ENCODE data around the gene CYBA. TPM values are rescaled to one million over a fixed set of nuclear protein-coding genes. Genes with fewer than 3 reads are reported as not detected.

The CYBA gene
- total RNA-seq, 2 experiments from 2014 or later: 486 to 586 TPM

DNA sequence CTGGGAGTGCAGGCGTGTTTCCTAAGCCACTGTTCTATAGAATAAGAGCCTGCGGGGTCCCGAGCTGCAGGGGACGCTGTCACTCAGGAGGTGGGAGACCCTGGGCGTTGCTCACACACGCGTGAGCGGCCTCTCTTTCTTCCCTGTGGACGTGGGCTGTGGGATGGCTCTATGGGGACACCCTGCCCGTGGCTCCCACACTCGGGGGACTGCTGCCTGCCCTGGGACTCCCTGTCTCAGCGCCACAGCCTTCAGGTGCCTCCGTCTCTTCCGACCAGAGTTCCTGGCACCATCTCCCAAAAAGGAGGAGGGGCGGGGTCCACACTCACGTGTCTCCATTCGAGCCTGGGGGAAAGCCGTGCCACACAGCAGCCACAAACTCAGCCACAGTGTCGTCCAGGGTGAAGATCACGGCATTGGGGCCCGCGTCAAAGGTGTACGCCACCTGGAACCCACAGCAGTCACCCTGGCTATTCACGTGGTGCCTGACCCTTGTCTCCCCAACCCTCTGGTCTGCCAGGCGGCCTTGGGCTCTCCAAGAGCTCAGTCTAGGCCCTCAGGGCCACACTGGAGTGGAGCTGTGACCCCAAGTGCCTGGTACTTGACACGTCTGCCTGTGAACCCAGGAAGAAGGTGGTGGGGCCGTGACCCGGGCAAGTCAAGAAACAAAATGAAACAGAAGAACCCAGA, 3.7 kb upstream of the CYBA start:
- Mint-ChIP-seq H3K36me3 (ENCODE audit: low read depth) (peaks cover 7% of the 10 kb centered on the region), H3K4me3 (no peak overlapping the region), H3K9me3 (no peaks in the 10 kb centered on the region), H3K27me3 (no peaks in the 10 kb centered on the region), H3K4me1 (peaks cover 16% of the 10 kb centered on the region), H3K27ac (peak overlapping the region; percentile 2)
- ChIA-PET POLR2A (no interaction called here), CTCF (no interaction called here)
- no peak for DNase-seq

DNA sequence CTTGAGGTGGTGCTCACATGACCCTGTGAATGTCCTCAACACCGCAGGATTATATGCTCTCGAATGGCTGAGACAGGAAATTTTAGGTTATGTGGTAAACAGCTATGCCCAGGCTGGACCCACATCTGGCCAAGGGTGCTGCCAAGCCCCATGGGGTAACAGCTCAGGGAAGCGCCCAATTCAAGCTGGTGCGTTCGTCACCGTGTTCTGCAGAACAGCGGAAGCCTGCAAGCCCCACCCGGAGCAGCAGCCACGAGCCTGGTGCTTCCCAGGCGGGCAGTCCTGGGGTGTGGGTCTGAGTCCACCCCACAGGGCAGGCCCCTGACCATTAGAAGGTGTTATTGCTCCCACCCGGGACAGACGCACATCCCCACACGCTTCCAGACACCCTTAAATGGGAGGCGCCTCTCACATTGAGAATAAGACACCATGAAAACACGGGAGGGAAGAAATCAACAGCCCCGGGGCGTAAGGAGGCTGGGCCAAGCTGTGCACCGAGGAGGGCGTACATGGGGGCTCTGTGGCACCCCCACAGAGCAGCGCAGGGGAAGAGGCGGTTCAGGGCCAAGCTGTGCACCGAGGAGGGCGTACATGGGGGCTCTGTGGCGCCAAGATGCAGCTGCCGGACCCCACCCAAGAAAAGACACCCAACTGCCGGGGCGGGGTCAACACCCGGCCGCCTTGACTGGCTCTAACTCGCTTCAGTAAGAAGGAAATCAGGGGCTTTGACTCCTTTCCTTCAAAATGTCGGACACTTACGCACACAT, 2.9 kb upstream of the CYBA start:
- Mint-ChIP-seq H3K27ac (peak overlapping the region; percentile 87), H3K4me3 (no peak overlapping the region), H3K4me1 (peaks cover 22% of the 10 kb centered on the region), H3K27me3 (no peaks in the 10 kb centered on the region), H3K9me3 (no peaks in the 10 kb centered on the region), H3K36me3 (ENCODE audit: low read depth) (peaks cover 8% of the 10 kb centered on the region)
- CTCF ChIA-PET: interaction anchor here (0.6 kb wide), 1 partner anchor 130 kb away, joined by 3 read pairs; no protein-coding TSS in a partner anchor
- no peak for DNase-seq
- POLR2A ChIA-PET: no interaction called here

DNA sequence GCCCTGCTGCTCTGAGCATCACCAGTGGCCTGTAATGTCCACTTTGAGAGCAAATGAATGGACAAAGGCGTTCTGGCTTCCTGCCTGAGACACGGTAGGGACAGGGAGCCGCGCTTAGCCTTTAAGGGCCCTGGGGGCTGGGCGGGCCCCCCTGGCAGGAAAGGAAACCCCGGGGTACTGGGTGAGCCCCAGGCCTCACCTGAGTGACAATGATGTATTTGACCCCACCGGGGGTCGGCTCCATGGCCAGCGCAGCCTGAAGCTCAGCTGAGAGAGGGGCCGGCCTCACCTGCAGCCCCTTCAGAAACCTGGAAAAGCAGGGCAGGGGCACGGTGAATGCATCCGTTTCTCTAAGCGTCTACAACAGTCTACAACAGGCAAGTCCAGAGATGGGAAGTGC, 2.2 kb upstream of the CYBA start:
- Mint-ChIP-seq H3K27me3 (no peaks in the 10 kb centered on the region), H3K36me3 (ENCODE audit: low read depth) (peaks cover 8% of the 10 kb centered on the region), H3K27ac (peak overlapping the region; percentile 87), H3K4me1 (peaks cover 22% of the 10 kb centered on the region), H3K4me3 (no peak overlapping the region), H3K9me3 (no peaks in the 10 kb centered on the region)
- ChIA-PET CTCF (no interaction called here), POLR2A (no interaction called here)
- no peak for DNase-seq

DNA sequence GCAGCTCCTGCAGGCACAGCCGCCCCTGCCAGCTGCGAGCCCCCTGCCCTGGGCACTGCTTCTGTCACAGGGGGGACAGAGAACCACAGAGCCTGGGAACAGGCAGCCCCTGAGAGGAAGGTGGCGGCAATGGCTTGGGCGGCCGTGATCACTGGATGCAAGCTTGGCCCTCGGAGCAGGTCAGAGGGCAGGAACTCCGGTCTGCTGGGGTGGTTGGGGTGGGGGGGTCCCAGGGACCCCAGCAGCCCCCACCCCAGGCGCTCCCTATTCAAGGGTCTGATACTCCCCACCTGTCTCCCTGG, 1.9 kb upstream of the CYBA start:
- H3K27me3 Mint-ChIP-seq: no peaks in the 10 kb centered on the region
- H3K9me3 Mint-ChIP-seq: no peaks in the 10 kb centered on the region
- peak overlapping the region; percentile 95 for H3K27ac Mint-ChIP-seq
- peaks cover 8% of the 10 kb centered on the region for H3K36me3 Mint-ChIP-seq (ENCODE audit: low read depth)
- no peak overlapping the region for H3K4me3 Mint-ChIP-seq
- POLR2A ChIA-PET: interaction anchor here (0.7 kb wide), 1 partner anchor 19 kb away, joined by 3 read pairs; no protein-coding TSS in a partner anchor
- CTCF ChIA-PET: interaction anchor here (1.0 kb wide), 1 partner anchor 85 kb away, joined by 3 read pairs; no protein-coding TSS in a partner anchor
- H3K4me1 Mint-ChIP-seq: peaks cover 22% of the 10 kb centered on the region
- DNase-seq: no peak

DNA sequence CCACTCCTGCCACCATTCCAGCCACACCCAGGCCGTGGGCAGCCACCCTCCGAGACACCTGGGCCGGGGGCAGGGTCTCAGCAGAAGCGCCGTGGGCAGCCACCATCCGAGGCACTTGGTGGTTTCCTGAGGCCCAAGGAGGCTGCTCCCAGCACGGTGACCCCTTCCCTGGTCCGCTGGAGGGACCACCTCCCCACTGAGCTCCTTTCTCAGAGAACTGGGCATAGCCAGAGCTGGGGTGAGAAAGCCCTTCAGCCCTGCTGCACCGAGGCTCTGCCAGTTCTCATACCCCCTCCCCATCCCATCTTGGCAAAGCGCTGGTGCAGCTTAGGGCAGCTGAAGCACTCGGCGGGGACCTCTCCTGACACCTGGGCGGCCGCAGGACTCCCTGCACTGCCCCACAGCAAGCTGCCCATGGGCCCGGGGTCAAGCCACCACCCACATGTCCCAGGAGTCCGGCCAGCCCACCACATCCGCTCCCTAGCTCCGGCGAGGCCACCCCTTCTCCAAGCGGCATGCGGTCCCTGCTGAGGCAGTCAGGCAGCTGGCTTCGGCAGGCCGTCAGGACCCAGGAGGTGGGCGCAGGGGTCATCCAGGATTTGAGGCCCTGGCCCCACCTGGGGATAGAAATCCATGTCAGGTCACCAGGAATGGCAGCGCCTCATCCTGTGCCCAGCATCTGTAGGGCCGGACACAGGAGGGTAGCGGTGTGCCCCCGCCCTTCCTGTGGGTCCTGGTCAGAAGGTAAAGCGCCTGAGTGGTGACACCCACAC, 1.3 kb upstream of the CYBA start:
- peak overlapping the region; percentile 95 for H3K27ac Mint-ChIP-seq
- H3K4me1 Mint-ChIP-seq: peaks cover 22% of the 10 kb centered on the region
- no peak for DNase-seq
- ChIA-PET CTCF (interaction anchor here (0.8 to 1.0 kb wide), 2 partner anchors 13 to 86 kb away, joined by 3 read pairs; no protein-coding TSS in a partner anchor), POLR2A (interaction anchor here (0.7 kb wide), 1 partner anchor 19 kb away, joined by 3 read pairs; no protein-coding TSS in a partner anchor)
- peak overlapping the region; percentile 40 for H3K4me3 Mint-ChIP-seq
- peaks cover 8% of the 10 kb centered on the region for H3K36me3 Mint-ChIP-seq (ENCODE audit: low read depth)
- H3K9me3 Mint-ChIP-seq: no peaks in the 10 kb centered on the region
- H3K27me3 Mint-ChIP-seq: no peaks in the 10 kb centered on the region

DNA sequence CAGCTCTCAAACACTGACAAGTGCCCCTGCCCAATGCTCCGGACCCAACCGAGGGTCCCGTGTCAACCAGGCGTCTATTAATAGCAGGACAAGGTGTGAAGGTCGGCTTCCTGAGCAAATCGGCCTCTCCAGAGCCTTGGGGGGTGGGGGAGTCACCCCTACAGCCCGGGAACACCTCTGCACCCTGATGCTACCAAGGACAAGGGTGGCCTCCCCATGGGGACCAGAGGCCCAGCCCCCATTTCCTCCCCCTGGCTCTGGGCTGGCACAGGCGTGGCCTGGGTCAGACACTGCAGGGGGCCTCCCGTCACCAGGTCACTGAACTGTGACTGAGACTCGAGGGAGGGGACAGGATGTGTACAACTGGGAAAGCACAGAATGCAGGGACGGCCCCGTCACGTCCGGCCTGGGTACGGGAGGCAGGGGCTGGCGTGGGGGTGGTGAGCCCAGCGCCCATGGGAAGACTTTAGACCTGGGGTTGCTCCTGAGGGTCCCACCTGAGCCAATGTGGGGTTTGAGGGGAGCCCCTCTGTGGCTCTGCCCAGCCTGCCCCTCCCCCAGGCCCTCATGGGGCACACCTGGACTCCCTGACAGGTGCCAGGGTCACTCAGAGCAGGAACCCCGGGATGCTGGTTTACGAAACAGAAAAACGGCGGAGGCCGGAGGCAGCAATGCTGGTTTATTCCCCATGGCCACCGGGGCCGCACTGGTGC, 579 bp upstream of the CYBA start:
- peaks cover 6% of the 10 kb centered on the region for H3K36me3 Mint-ChIP-seq (ENCODE audit: low read depth)
- ChIA-PET POLR2A (no interaction called here), CTCF (interaction anchor here (0.8 to 1.0 kb wide), 2 partner anchors 12 to 86 kb away, joined by 3 read pairs; no protein-coding TSS in a partner anchor)
- peak overlapping the region; percentile 95 for H3K27ac Mint-ChIP-seq
- H3K4me3 Mint-ChIP-seq: peak overlapping the region; percentile 89
- peak; percentile 84 for DNase-seq
- no peaks in the 10 kb centered on the region for H3K27me3 Mint-ChIP-seq
- no peaks in the 10 kb centered on the region for H3K9me3 Mint-ChIP-seq
- peaks cover 22% of the 10 kb centered on the region for H3K4me1 Mint-ChIP-seq

DNA sequence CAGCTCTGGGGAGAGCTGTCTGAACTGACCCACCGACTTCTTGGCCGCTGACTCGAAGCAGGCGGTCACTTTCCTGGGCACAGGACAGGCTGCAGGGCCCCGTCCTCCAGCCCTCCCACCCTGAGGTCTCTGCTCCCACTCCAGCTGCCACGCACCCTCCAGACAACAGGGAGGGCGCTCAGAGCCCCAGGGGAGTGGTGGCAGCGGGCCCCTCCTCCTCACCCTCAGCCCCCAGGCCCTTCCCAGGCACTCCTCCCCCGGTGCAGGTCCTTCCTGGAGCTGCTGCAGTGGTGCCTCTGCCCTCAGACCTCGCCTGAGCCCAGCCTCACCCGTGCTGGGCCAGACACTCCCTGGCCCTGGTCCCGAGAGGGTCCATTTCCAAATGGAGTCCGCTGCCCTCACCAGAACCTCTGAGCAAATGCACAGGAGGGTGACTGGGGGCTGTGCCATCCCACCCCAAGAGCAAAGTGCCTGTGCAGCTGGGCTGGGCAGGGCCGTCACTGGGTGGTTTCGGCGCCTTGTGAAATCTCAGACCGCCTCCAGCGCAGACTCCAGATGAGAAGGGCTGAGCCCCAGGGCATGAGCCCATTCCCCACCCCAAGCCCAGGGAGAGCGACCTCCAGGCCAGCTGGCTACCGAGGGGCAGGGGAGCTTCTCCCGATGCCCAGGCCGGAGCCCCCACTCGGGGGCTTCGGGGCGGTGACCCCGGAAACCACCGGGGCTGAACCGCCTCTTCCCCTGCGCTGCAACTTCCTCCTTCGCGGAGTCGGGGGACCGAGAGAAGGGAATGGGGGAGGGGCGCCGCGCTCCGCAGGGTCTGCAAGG, 717 bp downstream of the CYBA start:
- peak overlapping the region; percentile 89 for H3K4me3 Mint-ChIP-seq
- H3K27ac Mint-ChIP-seq: peak overlapping the region; percentile 89
- ChIA-PET CTCF (no interaction called here), POLR2A (interaction anchor here (0.6 kb wide), 1 partner anchor 151 kb away, joined by 3 read pairs; no protein-coding TSS in a partner anchor)
- H3K27me3 Mint-ChIP-seq: no peaks in the 10 kb centered on the region
- DNase-seq: peak; percentile 47
- peaks cover 25% of the 10 kb centered on the region for H3K4me1 Mint-ChIP-seq
- peaks cover 11% of the 10 kb centered on the region for H3K36me3 Mint-ChIP-seq (ENCODE audit: low read depth)
- no peaks in the 10 kb centered on the region for H3K9me3 Mint-ChIP-seq

DNA sequence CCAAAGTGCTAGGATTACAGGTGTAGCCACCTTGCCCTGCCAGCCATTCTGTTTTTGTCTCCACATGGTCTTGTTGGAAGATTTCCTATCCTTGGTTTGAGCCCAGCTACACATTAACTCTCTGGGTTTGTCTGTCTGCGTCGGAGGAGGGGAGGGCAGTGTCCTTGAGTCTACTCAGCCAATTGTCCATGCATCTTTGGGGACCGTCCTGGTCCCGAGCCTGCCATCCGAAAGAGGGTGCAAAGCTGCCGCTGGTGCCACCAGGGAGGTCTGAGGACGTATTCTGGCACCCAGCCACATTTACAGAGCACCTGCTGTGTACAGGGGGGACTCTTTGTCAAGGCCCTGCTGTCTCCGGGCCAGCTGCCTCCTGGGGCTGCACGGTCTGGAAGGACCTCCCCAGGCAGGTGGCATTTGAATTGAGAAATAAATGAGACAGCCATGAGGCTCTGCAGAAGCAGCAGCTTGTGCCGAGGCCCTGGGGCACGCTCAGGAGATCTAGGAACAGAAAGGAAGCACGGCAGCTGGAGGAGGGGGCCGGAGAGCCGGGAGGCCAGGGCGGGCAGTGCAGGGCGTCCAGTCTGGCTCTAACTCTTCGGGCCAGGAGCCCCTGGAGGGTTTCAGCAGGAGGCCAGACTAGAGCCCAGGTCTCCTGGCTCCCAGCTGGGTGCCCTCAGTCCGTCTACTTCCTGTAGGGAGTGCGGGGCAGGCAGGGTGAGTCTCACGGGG, 1.5 kb downstream of the CYBA start:
- H3K4me3 Mint-ChIP-seq: peak overlapping the region; percentile 89
- peaks cover 16% of the 10 kb centered on the region for H3K36me3 Mint-ChIP-seq (ENCODE audit: low read depth)
- H3K27ac Mint-ChIP-seq: peak overlapping the region; percentile 62
- no peaks in the 10 kb centered on the region for H3K27me3 Mint-ChIP-seq
- ChIA-PET POLR2A (no interaction called here), CTCF (interaction anchor here (0.6 kb wide), 1 partner anchor 137 kb away, joined by 3 read pairs; no protein-coding TSS in a partner anchor)
- no peak for DNase-seq
- H3K9me3 Mint-ChIP-seq: no peaks in the 10 kb centered on the region
- H3K4me1 Mint-ChIP-seq: peaks cover 30% of the 10 kb centered on the region

DNA sequence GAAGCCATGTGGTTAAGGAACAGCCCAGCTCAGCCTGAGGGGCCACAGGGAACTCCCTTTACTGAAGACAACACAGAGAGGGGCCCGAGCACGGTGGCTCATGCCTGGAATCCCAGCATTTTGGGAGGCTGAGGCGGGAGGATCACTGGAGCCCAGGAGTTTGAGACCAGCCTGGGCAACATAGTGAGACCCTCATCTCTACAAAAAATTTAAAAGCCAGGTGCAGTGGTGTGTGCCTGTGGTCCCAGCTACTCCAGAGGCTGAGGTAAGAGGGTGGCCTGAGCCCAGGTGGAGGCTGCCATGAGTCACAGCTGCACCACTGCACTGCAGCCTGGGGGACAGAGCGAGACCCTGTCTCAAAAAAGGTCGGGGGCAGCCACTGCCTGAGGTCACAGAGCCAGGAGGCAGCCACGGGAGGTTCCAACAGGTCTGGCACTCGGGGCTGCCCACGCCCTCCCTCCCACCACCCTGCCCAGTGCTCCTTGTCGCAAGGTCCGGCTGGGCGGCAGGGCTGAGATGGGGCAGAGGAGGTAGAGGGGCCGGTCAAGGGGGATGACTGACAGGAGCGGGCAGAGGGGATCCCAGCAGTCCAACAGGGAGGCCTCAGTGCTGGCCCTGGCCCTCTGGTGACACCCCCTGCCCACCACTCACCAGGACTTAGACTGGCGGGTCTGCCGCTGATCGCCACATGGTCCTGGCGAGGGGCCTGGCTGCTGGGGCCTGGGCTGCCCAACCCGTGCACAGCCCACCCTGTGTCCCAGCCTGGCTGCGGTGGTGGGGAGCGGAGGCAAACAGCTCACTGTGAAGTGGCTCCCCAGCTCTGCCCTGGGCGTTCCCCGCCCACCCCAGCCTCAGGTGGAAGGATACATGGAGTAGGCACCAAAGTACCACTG, 3.4 kb downstream of the CYBA start:
- CTCF ChIA-PET: interaction anchor here (0.7 to 0.9 kb wide), 2 partner anchors 9 to 15 kb away, joined by 3 read pairs; partner anchors contain the start of genes IL17C and MVD
- no peak for DNase-seq
- Mint-ChIP-seq H3K9me3 (no peaks in the 10 kb centered on the region), H3K27ac (no peak overlapping the region), H3K36me3 (ENCODE audit: low read depth) (peaks cover 21% of the 10 kb centered on the region), H3K4me3 (no peak overlapping the region), H3K27me3 (no peaks in the 10 kb centered on the region), H3K4me1 (peaks cover 32% of the 10 kb centered on the region)
- POLR2A ChIA-PET: no interaction called here

DNA sequence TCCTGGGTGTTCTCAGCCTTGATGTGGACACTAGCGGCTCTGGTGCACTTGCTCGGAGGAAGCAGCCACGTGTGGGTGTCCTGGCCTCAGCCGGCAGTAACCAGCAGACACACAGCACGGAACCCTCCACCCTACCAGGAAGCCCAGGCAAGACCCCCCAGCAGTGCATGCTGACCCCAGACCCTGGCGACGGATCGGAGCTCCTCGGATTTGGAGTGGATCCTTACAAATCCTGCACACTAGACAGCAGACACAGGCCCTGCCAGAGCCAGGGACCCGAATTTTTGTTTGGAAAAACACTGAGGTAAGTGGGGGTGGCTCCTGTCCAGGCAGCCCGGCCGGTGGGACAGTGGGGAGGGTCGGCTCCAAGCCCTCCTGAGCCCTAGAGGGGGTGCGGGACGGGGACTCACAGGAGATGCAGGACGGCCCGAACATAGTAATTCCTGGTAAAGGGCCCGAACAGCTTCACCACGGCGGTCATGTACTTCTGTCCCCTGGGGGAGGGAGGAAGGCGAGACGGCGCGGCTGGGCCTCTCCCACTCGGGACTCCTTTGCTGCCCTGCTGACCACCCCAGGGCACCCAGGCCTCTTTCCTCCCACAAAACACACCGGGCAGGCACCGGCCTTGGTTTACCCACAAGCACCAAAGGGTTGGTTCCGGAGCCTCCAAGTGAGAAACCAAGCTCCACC, 4.4 kb downstream of the CYBA start:
- no peaks in the 10 kb centered on the region for H3K9me3 Mint-ChIP-seq
- H3K4me3 Mint-ChIP-seq: no peak overlapping the region
- H3K36me3 Mint-ChIP-seq (ENCODE audit: low read depth): peaks cover 29% of the 10 kb centered on the region
- CTCF ChIA-PET: no interaction called here
- H3K27ac Mint-ChIP-seq: no peak overlapping the region
- peaks cover 24% of the 10 kb centered on the region for H3K4me1 Mint-ChIP-seq
- POLR2A ChIA-PET: no interaction called here
- no peak for DNase-seq
- no peaks in the 10 kb centered on the region for H3K27me3 Mint-ChIP-seq
